ENCODE results near the gene COPS9.

Gene COPS9

DNA sequence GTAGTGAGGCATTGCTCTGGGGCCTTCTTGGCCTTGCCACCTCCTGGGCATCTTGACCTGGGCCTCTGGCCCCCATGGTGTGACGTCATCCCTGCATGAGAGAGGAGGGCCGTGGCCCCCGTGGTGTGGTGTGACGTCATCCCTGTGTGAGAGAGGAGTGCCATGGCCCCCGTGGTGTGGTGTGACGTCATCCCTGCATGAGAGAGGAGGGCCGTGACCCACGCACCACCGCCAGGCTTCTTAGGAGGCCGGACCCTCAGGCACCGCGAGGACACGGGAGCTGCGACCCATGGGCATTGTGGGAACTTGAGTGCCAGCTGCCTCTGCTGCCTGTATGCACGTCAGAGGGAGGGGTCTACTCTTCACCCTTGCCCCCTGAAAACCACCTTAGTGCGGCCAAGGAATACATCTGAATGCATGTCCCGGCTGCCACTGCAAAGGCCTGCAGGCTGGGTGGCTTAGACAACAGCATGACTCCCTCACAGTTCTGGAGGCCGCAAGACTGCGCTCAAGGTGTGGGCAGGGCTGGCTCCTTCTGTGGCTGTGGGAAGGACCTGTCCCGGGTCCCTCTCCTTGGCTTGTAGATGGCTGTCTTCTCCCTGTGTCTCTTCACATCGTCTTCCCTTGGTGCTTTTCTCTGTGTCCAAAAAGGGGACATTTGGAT is 25.1 kb upstream of the COPS9 start:
- TF ChIP-seq, protein P1, sequence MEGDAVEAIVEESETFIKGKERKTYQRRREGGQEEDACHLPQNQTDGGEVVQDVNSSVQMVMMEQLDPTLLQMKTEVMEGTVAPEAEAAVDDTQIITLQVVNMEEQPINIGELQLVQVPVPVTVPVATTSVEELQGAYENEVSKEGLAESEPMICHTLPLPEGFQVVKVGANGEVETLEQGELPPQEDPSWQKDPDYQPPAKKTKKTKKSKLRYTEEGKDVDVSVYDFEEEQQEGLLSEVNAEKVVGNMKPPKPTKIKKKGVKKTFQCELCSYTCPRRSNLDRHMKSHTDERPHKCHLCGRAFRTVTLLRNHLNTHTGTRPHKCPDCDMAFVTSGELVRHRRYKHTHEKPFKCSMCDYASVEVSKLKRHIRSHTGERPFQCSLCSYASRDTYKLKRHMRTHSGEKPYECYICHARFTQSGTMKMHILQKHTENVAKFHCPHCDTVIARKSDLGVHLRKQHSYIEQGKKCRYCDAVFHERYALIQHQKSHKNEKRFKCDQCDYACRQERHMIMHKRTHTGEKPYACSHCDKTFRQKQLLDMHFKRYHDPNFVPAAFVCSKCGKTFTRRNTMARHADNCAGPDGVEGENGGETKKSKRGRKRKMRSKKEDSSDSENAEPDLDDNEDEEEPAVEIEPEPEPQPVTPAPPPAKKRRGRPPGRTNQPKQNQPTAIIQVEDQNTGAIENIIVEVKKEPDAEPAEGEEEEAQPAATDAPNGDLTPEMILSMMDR (IDR thresholded peaks at IDR 0.05; ENCODE audit: low read depth, low read length): no peak
- no peak overlapping the region for H3K4me3 ChIP-seq (ENCODE audit: low read depth, low read length)

DNA sequence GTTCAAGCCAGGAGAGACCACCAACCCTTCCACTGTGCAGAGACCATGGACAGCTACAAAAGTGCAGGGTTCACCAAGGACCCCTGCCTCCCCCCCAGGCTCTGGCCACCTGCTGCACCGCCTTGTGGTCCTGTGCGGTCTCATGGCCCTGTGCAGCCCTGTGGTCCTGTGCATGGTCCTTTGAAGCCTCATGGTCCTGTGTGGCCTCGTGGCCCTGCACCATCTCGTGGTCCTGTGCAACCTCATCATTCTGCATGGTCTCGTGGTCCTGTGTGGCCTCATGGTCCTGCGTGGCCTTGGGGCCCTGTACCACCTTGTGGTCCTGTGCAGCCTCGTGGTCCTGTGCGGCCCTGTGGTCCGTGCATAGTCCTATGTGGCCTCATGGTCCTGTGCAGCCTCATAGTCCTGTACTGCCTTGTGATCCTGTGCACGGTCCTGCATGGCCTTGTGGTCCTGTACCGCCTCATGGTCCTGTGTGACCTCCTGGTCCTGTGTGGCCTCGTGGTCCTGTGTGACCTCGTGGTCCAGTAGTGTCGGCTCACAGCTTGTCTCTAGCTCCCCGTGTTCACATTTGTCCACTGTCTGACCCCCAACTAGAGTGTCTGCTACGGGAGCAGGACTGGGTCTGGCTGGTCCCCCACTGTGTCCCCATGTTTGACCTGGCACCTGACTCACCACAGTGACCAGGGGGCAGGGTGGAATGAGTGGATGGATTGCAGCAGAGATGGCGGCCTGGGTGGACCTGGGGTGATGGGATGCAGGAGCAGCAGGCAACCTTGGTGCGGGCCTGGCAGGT is 24.4 kb upstream of the COPS9 start:
- TF ChIP-seq, protein P1 (IDR thresholded peaks at IDR 0.05; ENCODE audit: low read depth, low read length): no peak
- no peak overlapping the region for H3K4me3 ChIP-seq (ENCODE audit: low read depth, low read length)

DNA sequence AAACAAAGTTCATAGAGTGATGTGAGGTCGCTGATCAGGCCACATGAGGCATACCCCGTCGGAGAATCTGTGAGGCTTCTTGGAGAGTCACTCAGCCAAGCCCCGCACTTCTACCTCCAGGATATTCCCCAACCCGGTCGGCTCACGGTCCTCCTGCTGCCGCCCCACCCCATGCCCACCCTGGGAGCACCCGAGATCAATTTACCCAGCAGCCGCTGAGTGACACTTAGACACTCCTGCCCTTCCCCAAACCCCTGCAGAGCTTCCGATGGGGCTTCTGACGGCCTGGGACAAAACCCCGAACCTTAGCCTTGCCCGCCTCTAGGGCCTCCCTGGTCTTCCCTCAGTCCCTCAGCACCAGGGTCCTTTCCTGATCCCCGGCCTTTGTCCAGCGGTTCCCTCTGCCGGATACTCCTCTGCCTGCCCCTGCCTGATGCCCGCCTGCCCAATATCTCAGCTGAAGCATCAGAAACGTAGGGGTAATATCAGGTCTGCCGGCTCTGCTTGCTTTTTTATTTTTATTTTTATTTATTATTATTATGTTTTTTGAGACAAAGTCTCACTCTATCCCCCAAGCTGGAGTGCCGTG is 23.2 kb upstream of the COPS9 start:
- no peak overlapping the region for H3K4me3 ChIP-seq (ENCODE audit: low read depth, low read length)
- TF ChIP-seq, protein P1 (IDR thresholded peaks at IDR 0.05; ENCODE audit: low read depth, low read length): no peak

DNA sequence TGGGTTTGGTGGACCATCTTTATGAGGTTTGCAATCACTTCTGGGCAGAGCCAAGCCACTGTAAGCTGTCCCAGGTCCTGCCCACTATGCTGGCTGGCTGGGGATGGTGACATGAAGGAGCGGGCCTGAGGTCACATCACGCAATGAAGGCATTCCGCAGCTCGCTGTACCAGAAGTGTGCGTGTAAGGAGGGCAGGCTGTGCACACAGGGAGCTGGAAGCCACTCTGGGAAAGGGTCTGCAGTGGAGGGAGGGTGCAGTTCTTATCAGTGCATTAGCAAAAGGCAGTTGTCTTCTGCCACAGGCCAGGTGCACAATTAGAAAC is 21.0 kb upstream of the COPS9 start:
- H3K4me3 ChIP-seq (ENCODE audit: low read depth, low read length): no peak overlapping the region
- TF ChIP-seq, protein P1 (IDR thresholded peaks at IDR 0.05; ENCODE audit: low read depth, low read length): no peak

DNA sequence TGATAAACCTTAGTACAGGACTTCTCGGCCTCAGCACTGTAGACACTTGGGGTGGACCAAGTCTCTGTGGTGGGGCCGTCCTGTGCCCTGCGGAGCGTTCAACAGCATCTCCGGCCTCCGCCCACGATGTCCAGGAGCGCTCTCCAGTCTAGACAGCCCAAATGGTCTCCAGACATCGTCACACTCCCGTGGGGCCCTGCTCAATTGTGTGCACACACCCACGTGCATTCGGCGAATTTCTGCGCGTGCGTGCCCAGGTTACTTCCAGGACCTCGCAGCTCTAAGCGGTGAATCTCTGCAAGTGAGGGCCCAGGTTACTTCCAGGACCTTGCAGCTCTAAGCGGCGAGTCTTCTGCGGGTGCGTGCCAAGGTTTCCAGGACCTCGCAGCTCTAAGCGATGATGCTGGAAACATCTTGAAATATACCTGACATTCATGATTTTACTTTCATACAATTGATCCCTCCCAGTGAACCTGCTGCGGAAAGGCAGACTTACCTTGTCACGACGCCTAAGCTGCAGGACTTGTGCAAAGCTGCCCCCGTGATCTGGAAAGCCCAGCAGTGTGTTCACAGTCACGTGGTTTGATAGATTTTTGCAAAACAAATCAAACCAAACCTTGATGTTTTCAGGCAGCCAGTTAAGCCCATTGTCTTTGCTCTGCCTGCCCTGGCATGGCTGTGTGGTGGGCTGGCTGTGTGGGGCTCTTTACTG is 20.5 kb upstream of the COPS9 start:
- no peak overlapping the region for H3K4me3 ChIP-seq (ENCODE audit: low read depth, low read length)
- TF ChIP-seq, protein P1 (IDR thresholded peaks at IDR 0.05; ENCODE audit: low read depth, low read length): no peak

DNA sequence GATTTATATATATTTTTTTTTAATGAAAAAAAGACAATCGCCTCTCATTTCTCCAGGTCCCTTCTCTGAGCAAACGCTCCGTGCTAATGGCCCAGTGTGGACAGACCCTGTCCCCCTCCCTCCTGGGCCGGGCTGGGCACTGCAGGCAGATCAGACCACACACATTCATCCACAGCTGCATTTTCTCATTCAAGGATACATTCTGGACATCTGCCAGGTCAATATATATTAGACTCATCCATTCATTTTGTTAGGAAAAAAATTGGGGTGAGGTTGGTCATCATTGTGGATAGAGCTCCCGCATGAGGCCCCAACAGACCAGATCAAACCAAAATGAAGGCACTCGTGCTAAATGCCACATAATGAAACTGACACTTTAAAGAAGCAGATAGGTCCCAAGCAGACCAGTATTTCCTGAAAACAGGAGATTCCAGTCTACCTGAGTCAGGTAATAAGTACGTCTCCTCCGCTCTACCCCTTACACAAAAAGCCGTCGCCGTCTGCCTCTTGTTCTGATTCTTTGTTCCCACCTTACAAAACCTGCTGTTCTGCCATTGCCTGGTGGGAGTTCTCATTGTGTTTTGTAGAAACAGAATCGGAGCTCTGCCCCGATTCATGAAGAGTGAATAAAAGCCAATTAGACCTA is 19.8 kb upstream of the COPS9 start:
- TF ChIP-seq, protein P1 (IDR thresholded peaks at IDR 0.05; ENCODE audit: low read depth, low read length): no peak

More for the DNA sequence above, 19.8 kb upstream of the COPS9 start:
- no peak overlapping the region for H3K4me3 ChIP-seq (ENCODE audit: low read depth, low read length)
